T follicular helper cell (primary cell): ENCODE measurements around the gene VSTM2B.
A peak's percentile ranks its signal among the peaks of the same experiment; 100 is the strongest.

Source experiments
- DNase-seq: peaks from one replicate; pipeline ENCODE4 v3.0.0-alpha.2; 2020; ENCODE audit warnings: low read depth

Gene VSTM2B

GRCh38 chr19:29593869-29594268 is 68.1 kb downstream of the VSTM2B start:
- DNase-seq = no peak

- no peak for DNase-seq
Observed at GRCh38 chr19:29596080-29596727, 70.4 kb downstream of the VSTM2B start.

GRCh38 chr19:29596885-29597525 is 71.2 kb downstream of the VSTM2B start:
- DNase-seq = no peak

- DNase-seq = no peak
Observed at GRCh38 chr19:29598036-29598435, 72.2 kb downstream of the VSTM2B start.

- no peak for DNase-seq
Observed at GRCh38 chr19:29598496-29598895, 72.7 kb downstream of the VSTM2B start.

GRCh38 chr19:29603308-29603707 is 77.5 kb downstream of the VSTM2B start:
- DNase-seq = no peak

GRCh38 chr19:29605653-29606419 is 80.0 kb downstream of the VSTM2B start, which contains the start of gene POP4:
TSS of gene POP4 (plus strand) at chr19:29606283. CDS start at chr19:29606319, 36 bp downstream.
- DNase-seq = peak; percentile 98

- no peak for DNase-seq
Observed at GRCh38 chr19:29606420-29606747, 80.6 kb downstream of the VSTM2B start.

GRCh38 chr19:29609636-29610035 is 83.8 kb downstream of the VSTM2B start:
- no peak for DNase-seq

GRCh38 chr19:29610213-29610573 is 84.4 kb downstream of the VSTM2B start:
- DNase-seq = no peak

GRCh38 chr19:29610574-29611271 is 84.9 kb downstream of the VSTM2B start:
- peak; percentile 78 for DNase-seq

- no peak for DNase-seq
Observed at GRCh38 chr19:29612121-29612520, 86.3 kb downstream of the VSTM2B start.

- DNase-seq = no peak
Observed at GRCh38 chr19:29612801-29613595, 87.2 kb downstream of the VSTM2B start.

GRCh38 chr19:29614046-29614445 is 88.3 kb downstream of the VSTM2B start:
- no peak for DNase-seq
